GM12878 (cell line): ENCODE results near the gene ANKRD13A. TPM values are rescaled to one million over a fixed set of nuclear protein-coding genes. Genes with fewer than 3 reads are reported as not detected.

Source experiments
- ATAC-seq: fragments of 200-7000 bp; cut with Tn5 transposase; 3 replicates; pipeline ENCODE4 v1.9.1; 2020; ENCODE audit warnings: mild to moderate bottlenecking, moderate library complexity
- BruUV-seq: library from RNA; stranded (reverse); fragments of 400-500 nt; replicated peaks from 2 replicates; lab custom pipeline; 2021; lab: Mats Ljungman, UMichigan
- CTCF ChIA-PET: fragments of 300-600 bp; sonication (Branson Sonifier 250); formaldehyde crosslinking; extraction: SDS; loops from one replicate; lab custom pipeline; 2021; ENCODE audit warnings: inconsistent platforms; lab: Yijun Ruan, JAX
- POLR2A ChIA-PET: fragments of 350-600 bp; formaldehyde crosslinking; extraction: SDS; loops from one replicate; lab custom pipeline; 2021; ENCODE audit warnings: inconsistent platforms; lab: Charles Lee
- RAD21 ChIA-PET: fragments of 300-600 bp; sonication (Branson Sonifier 250); formaldehyde crosslinking; loops from one replicate; lab custom pipeline; 2023; ENCODE audit warnings: antibody characterized with exemption; ENCODE audit not compliant: unreplicated experiment; lab: Charles Lee
- SMC1A ChIA-PET: fragments of 300-600 bp; sonication (Branson Sonifier 250); formaldehyde crosslinking; loops from one replicate; lab custom pipeline; 2023; ENCODE audit not compliant: unreplicated experiment, uncharacterized antibody; lab: Charles Lee
- DNase-seq: peaks from one replicate; pipeline ENCODE4 v3.0.0-alpha.2; 2011; ENCODE audit warnings: low read depth, low spot score
- FAIRE-seq: peaks from 3 replicates; lab custom pipeline; 2011; peaks lifted over from hg19 to GRCh38; lab: Jason Lieb, UNC
- H2AFZ ChIP-seq: 2 replicates; pipeline ENCODE4 v1.6.0; 2011; ENCODE audit warnings: low read depth, low read length, control low read depth; ENCODE audit not compliant: control insufficient read depth
- H3K27ac ChIP-seq: 2 replicates; pipeline ENCODE4 v1.5.1; 2011; ENCODE audit warnings: control low read depth; ENCODE audit not compliant: control insufficient read depth, insufficient read depth
- H3K27me3 ChIP-seq, 2 experiments: replicated peaks in 1 of 2; 2 replicates each; pipeline versions ENCODE4 v1.6.0 to v1.6.1; 2011; ENCODE audit warnings: low read length in 1 of 2; ENCODE audit not compliant: control insufficient read depth in 2 of 2, insufficient read depth in 2 of 2
- H3K36me3 ChIP-seq, 2 experiments: 2 replicates each; pipeline ENCODE4 v1.5.1; 2011; ENCODE audit warnings: low read length in 1 of 2; ENCODE audit not compliant: control insufficient read depth in 2 of 2, insufficient read depth in 2 of 2
- H3K4me1 ChIP-seq: 2 replicates; pipeline ENCODE4 v1.6.1; 2011; ENCODE audit warnings: mild to moderate bottlenecking, low read length, moderate library complexity, mixed read lengths; ENCODE audit not compliant: control insufficient read depth, insufficient read depth
- H3K4me2 ChIP-seq: 2 replicates; pipeline ENCODE4 v1.6.0; 2011; ENCODE audit warnings: control low read depth; ENCODE audit not compliant: control insufficient read depth, insufficient read depth
- H3K4me3 ChIP-seq: fragments of 200-600 bp; sonication (generic); 2 replicates; pipeline ENCODE4 v1.5.1; 2016
- H3K79me2 ChIP-seq: 2 replicates; pipeline ENCODE4 v1.6.0; 2011; ENCODE audit warnings: low read length; ENCODE audit not compliant: control insufficient read depth, insufficient read depth
- H3K9ac ChIP-seq: 2 replicates; pipeline ENCODE4 v1.8.0; 2011; ENCODE audit warnings: low read length, control low read depth, mixed read lengths; ENCODE audit not compliant: control insufficient read depth, insufficient read depth
- H3K9me3 ChIP-seq: replicated peaks from 3 replicates; pipeline ENCODE4 v1.5.1; 2011; ENCODE audit warnings: mild to moderate bottlenecking, low read length; ENCODE audit not compliant: control insufficient read depth, insufficient read depth
- H4K20me1 ChIP-seq: 2 replicates; pipeline ENCODE4 v1.6.0; 2011; ENCODE audit not compliant: control insufficient read depth, insufficient read depth
- ASH2L ChIP-seq: fragments of 300-600, 200-600 bp; sonication (generic); IDR thresholded peaks from 2 replicates; pipeline ENCODE4 v1.6.1; 2017; ENCODE audit warnings: low read depth, mild to moderate bottlenecking, borderline replicate concordance
- ATF7 ChIP-seq: fragments of 450-650 bp; IDR thresholded peaks from 2 replicates; pipeline ENCODE4 v1.6.1; 2016; ENCODE audit warnings: low read depth, mild to moderate bottlenecking
- CBX3 ChIP-seq: fragments of 200-600 bp; sonication (generic); IDR thresholded peaks from 2 replicates; pipeline ENCODE4 v1.6.1; 2016; ENCODE audit warnings: low read depth, borderline replicate concordance
- CREM ChIP-seq: IDR thresholded peaks from 2 replicates; pipeline ENCODE4 v1.6.1; 2014; ENCODE audit warnings: antibody characterized with exemption, low read depth
- E4F1 ChIP-seq: fragments of 450-650 bp; IDR thresholded peaks from 2 replicates; pipeline ENCODE4 v1.6.1; 2018; ENCODE audit warnings: borderline replicate concordance, mild to moderate bottlenecking; ENCODE audit not compliant: partially characterized antibody
- IRF4 ChIP-seq: IDR thresholded peaks from 2 replicates; pipeline ENCODE4 v1.6.1; 2011; ENCODE audit warnings: low read depth, low read length
- LARP7 ChIP-seq: fragments of 450-650 bp; IDR thresholded peaks from 2 replicates; pipeline ENCODE4 v1.6.1; 2017; ENCODE audit warnings: mild to moderate bottlenecking
- PAX8 ChIP-seq: fragments of 450-650 bp; IDR thresholded peaks from 2 replicates; pipeline ENCODE4 v1.6.1; 2017; ENCODE audit warnings: mild to moderate bottlenecking, moderate library complexity
- RBBP5 ChIP-seq: fragments of 200-600 bp; sonication (generic); conservative IDR thresholded peaks from 2 replicates; pipeline ENCODE4 v1.6.1; 2016
- RUNX3 ChIP-seq: IDR thresholded peaks from 2 replicates; pipeline ENCODE4 v1.6.1; 2012; ENCODE audit warnings: low read length, inconsistent platforms
- SMARCA5 ChIP-seq: fragments of 450-650 bp; IDR thresholded peaks from 2 replicates; pipeline ENCODE4 v1.6.1; 2017; ENCODE audit warnings: mild to moderate bottlenecking
- SP1 ChIP-seq: IDR thresholded peaks from one replicate; pipeline ENCODE4 v1.6.1; 2011; ENCODE audit warnings: low read depth, low read length
- TARDBP ChIP-seq: IDR thresholded peaks from 2 replicates; pipeline ENCODE4 v1.6.1; 2016; ENCODE audit warnings: borderline replicate concordance
- TCF12 ChIP-seq: IDR thresholded peaks from 2 replicates; pipeline ENCODE4 v1.6.1; 2011; ENCODE audit warnings: low read depth, mild to moderate bottlenecking, low read length
- ZBTB11 ChIP-seq: fragments of 450-650 bp; formaldehyde crosslinking; IDR thresholded peaks from 2 replicates; pipeline ENCODE4 v1.5.0; 2022; ENCODE audit warnings: mild to moderate bottlenecking, missing genetic modification characterization
- ZNF24 ChIP-seq: fragments of 450-650 bp; IDR thresholded peaks from 2 replicates; pipeline ENCODE4 v1.6.1; 2017; ENCODE audit warnings: antibody characterized with exemption, mild to moderate bottlenecking
- ZNF274 ChIP-seq: IDR thresholded peaks from one replicate; pipeline ENCODE4 v1.8.0; 2011; ENCODE audit not compliant: insufficient read length, insufficient read depth
- WGBS: methylation state at CpG from one replicate; pipeline ENCODE4 v1.1.6; 2016; ENCODE audit warnings: low lambda C conversion rate; ENCODE audit not compliant: insufficient replicate concordance, insufficient coverage; ENCODE audit errors: missing lambda C conversion rate; 5-methylcytosine and 5-hydroxymethylcytosine counted together
- in situ Hi-C: fragments of 300-500 bp; cut with MboI; formaldehyde crosslinking; loops from 9 replicates; pipeline ENCODE4 v1.14.3; 2018; ENCODE audit warnings: mixed read lengths
- intact Hi-C: fragments of 100-400 bp; cut with micrococcal nuclease; formaldehyde crosslinking; loops from one replicate; pipeline ENCODE4 v1.14.2; 2022; ENCODE audit not compliant: unreplicated experiment
- polyA plus RNA-seq, 11 experiments: library from polyadenylated mRNA; depleted of rRNA in 4 of 11; unstranded in 6 of 11; stranded (reverse) in 5 of 11; fragments of >200 nt; fragmentation: Nextera tagmentation in 4 of 11; fragmentation: Illumina TruSeq in 1 of 11; extraction: Ambion mirVana in 4 of 11; extraction: Trizol in 1 of 11; gene quantifications; 1 replicate in 1 of 11; 2 replicates in 10 of 11; pipeline versions ENCODE4 v1.2.1 to v1.2.3, GENCODE V29; 2011 to 2016; ENCODE audit warnings: inconsistent platforms in 2 of 11, missing spikeins in 2 of 11, low read depth in 1 of 11
- total RNA-seq, 4 experiments: library from RNA; depleted of rRNA in 3 of 4; stranded (reverse); fragments of >200 nt in 3 of 4; fragmentation: Illumina TruSeq in 1 of 4; extraction: Trizol in 1 of 4; gene quantifications; 2 replicates each; pipeline versions ENCODE4 v1.2.1 to v1.2.3, GENCODE V29; 2013 to 2021

Gene ANKRD13A
- total and polyA plus RNA-seq, 10 of the 15 experiments (the other 5 are each of a cell fraction or from before 2014, with no cell fraction given): 10.2 to 93.4 (median 76.5) TPM

GRCh38 chr12:110024051-110024450 is 24.8 kb downstream of the ANKRD13A start (continued):
- TF ChIP-seq E4F1 (no peak), ZNF24 (no peak), IRF4 (no peak)

- H3K9ac ChIP-seq: no peak overlapping the region
- no peak overlapping the region for H2AFZ ChIP-seq
- 86% methylated on average over 6 of the region's 6 CpGs for WGBS
- no peaks in the 10 kb centered on the region for H3K27me3 ChIP-seq
- BruUV-seq: no TSS peak
- no peaks in the 10 kb centered on the region for H3K79me2 ChIP-seq
- H3K4me1 ChIP-seq: no peaks in the 10 kb centered on the region
- in situ Hi-C loops (no loop called here), intact Hi-C loops (no loop called here)
- H3K36me3 ChIP-seq: peaks cover 10 to 31% of the 10 kb centered on the region in 2 experiments
- no peak for ATAC-seq
- POLR2A ChIA-PET: no interaction called here
- H3K9me3 ChIP-seq: no peaks in the 10 kb centered on the region
- no peak overlapping the region for H3K4me2 ChIP-seq
- DNase-seq: no peak
- no peaks in the 10 kb centered on the region for H4K20me1 ChIP-seq
- H3K27ac ChIP-seq: no peak overlapping the region
- no peak overlapping the region for H3K4me3 ChIP-seq
- SMC1A ChIA-PET: interaction anchor here (1.2 kb wide), 1 partner anchor 11 kb away, joined by 3 read pairs; no protein-coding TSS in a partner anchor
- CTCF ChIA-PET: no interaction called here
- FAIRE-seq: no peak
- RAD21 ChIA-PET: interaction anchor here (1.0 kb wide), 1 partner anchor 24 kb away, joined by 4 read pairs; no protein-coding TSS in a partner anchor
- no peak for TF ChIP-seq ATF7
- no peak for TF ChIP-seq RUNX3
- TF ChIP-seq CBX3: no peak
- no peak for TF ChIP-seq LARP7
- TF ChIP-seq TARDBP: no peak
- no peak for TF ChIP-seq TCF12
- no peak for TF ChIP-seq CREM
- TF ChIP-seq RBBP5: no peak
- TF ChIP-seq PAX8: no peak
- TF ChIP-seq SMARCA5: no peak
- TF ChIP-seq ZNF274: no peak
- no peak for TF ChIP-seq ASH2L
- TF ChIP-seq SP1: no peak
- TF ChIP-seq ZBTB11 (CRISPR knock-in tag): no peak
Observed at GRCh38 chr12:110028323-110028722, 29.1 kb downstream of the ANKRD13A start.
